GM15510 (cell line): ENCODE measurements around the gene KLK10.

Experiments used
- POLR2A ChIP-seq: IDR thresholded peaks from 3 replicates; pipeline ENCODE4 v1.6.1; 2011; ENCODE audit warnings: borderline replicate concordance; ENCODE audit not compliant: insufficient read length; ENCODE audit errors: extremely low read depth

KLK10 gene

DNA sequence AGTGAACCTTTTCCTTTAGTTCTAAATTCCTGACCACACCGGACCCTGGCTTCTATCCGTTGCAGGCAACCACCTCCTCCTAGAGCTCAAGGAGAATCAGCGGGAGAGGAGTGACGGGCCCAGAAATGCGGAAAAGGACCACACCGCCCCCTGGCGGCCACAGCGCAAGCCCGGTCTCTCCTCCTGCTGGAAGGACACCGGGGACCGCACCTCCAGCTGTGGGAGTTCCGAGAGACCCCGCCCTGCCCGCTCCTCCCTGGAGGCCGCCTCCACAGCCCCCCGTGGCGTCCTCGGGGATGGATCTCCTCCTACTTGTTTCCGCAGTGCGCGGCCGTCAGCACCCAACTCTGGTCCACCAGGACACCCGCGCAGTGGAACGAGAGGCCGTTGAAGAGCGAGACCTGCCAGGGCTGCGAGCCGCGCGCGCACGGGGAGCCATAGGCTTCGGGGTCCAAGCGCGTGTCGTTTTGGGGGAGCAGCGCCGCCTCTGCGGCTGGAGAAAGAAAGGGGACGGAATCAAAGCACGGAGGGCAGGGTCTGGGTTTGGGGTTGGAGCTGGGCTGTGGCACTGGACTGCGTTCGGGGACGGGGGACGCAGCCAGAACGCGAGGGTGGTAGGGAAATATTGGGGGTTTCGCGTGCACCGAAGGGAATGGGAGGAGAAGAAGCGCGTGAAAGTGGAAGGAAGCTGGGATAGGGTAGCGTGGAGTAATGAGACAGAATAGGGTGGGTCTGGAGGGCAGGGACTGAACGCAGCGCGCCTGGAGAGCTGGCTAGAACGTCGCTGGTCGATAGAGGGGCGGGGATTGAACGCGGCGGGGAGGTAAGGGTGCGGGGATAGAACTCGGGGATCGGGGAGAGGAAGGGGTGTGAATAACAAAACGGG, 2.5 kb downstream of the KLK10 start:
- TF ChIP-seq POLR2A = no peak

GRCh38 chr19:51015691-51016267, 3.7 kb downstream of the KLK10 start:
- no peak for TF ChIP-seq POLR2A

- TF ChIP-seq POLR2A = no peak
Measured at GRCh38 chr19:51014242-51014641, 5.3 kb downstream of the KLK10 start.

DNA sequence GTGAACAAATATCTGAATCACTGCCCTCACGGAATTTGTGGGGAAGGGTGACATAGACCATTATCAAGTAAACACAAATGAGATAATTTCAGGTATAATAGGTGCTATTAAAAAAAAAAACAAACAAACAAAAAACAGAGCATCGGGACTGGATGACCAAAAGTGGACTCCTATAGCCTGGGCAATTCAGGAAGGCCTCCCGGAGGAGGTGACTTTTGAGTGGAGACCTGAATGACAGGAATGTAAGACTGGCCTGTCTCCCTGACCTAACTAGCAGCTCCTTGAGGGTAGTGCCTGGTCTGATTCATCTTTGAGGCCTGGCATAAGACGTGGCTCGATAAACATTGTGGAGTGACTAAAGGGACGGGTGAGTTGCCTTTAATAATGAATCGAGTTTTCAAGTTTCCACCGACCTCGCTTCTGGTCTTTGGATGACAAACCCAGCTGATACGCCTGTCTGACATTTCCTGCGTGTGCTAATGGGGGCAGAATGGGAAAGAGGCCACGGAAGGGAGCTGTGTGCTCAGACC, 6.8 kb downstream of the KLK10 start:
- no peak for TF ChIP-seq POLR2A

- no peak for TF ChIP-seq POLR2A
Measured at GRCh38 chr19:51010066-51010795, 9.3 kb downstream of the KLK10 start.

DNA sequence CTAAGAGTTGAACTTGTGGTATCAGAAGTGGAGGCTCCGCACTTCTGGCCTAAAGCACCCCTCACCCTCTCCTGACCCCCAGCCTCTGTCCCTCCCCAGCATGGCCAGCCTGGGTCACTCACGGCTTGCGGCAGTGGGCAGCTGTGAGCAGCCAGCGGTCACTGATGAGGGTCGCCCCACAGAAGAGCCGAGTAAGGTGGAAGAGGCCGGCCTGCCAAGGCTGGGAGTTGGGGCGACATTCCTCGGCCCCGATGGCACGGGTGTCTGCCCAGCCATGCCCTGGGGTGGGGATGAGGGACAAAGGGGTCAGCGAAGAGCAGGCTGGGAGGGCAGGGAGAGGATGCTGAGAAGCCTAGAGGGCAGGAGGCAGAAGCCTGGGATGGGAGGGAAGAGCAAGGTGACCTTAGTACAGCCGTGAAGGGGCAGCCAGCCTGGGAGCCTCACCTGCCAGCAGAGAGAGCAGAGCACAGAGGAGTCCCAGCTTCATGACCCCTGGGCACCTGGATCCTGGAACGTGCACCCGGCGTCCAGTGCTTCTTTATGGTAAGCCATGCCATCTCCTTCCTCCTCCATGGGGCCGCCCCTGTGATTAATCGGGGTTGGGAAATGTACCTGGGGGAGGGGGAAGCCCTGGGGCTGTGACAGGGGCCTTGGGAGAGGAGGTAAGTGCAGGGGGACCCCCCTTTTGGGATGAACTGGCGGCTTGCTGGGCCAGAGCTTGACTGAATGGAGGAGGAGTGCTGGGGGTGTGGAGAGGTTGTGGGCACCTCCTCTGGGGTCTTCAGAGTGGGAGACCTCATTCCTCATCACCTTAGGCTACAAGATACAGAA, 10.2 kb downstream of the KLK10 start:
- no peak for TF ChIP-seq POLR2A

- no peak for TF ChIP-seq POLR2A
Measured at GRCh38 chr19:51007488-51007887, 12.0 kb downstream of the KLK10 start.

DNA sequence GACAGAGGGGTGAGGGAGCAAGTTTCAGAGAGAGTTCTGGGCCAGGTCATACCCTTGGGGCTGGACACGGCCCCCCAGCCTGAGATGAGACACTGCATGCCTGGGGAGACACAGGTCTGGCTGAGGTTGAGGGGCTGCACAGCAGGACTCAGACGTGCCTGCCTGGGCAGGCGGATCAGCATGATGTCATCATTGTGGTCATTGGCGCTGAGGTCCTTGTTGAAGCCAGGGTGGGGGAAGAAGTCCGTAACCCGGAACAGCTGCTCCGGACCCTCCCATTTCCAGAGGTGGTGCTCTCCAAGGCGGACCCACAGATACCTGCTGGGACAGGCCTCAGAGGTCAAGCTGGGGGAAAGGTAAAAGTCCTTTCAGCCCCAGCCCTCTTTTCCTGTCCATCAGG, 13.1 kb downstream of the KLK10 start:
- TF ChIP-seq POLR2A = no peak

- no peak for TF ChIP-seq POLR2A
Measured at GRCh38 chr19:51005248-51005647, 14.3 kb downstream of the KLK10 start.

GRCh38 chr19:51003316-51003715, 16.2 kb downstream of the KLK10 start:
- no peak for TF ChIP-seq POLR2A

GRCh38 chr19:51002542-51003311, 16.8 kb downstream of the KLK10 start:
- no peak for TF ChIP-seq POLR2A

DNA sequence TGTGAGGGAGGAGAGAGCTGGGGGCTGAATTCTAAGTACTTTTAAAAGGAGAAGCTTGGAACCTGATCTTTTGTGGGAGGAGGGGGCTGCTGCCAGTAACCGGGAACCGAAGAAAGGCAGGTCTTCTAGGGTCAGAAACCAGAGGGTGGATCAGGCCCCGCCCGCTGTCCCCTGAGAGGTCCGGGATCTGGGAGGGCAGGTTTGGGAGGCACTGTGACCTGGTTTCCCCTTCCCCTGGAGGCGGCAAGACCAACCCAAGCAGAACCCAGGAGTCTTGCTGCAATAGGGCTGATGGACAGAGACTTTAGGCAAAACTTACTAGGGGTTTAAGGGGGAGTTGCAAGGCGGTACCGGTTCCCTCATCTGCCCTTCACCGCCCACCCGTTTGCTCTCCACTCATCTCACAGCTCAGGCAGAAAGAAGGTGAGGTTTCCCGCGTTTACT, 17.4 kb downstream of the KLK10 start:
- no peak for TF ChIP-seq POLR2A

DNA sequence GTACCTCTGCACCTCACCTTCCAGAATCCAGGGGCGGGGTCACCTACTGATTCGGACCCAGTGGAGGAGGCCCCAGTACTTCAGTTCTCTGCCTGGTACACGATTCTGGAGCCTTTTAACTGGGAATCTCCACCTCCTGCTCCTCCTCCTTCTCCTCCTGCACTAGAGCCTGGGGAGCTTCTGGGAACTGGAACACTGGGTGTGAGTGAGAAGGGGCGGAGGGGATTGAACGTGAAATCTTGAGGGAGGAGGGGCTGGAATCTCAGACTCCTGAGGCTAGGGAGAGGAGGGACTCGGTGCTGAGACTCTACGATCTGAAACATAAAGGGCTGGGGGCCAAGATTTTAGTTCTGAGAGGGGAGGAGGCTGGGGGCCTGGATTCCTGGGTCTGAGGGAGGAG, 18.0 kb downstream of the KLK10 start, which contains the start of gene KLK8:
Gene KLK8 (minus strand): TSS at position 90 of the 400 bp plus-strand sequence. CDS start 437 bp downstream, outside the sequence.
- no peak for TF ChIP-seq POLR2A
